LNCaP clone FGC (cell line): Measurements from ENCODE around the gene TCAIM.

Source experiments
- DNase-seq: peaks from one replicate; pipeline ENCODE4 v3.0.0-alpha.2; 2011; ENCODE audit warnings: low read depth
- H3K4me3 ChIP-seq: 2 replicates; pipeline ENCODE4 v1.5.1; 2011; ENCODE audit warnings: mild to moderate bottlenecking, low read depth, low read length, control low read depth
- TF ChIP-seq, protein P1 (sequence below): IDR thresholded peaks from 2 replicates; pipeline ENCODE4 v1.5.1; 2012; ENCODE audit warnings: mild to moderate bottlenecking; ENCODE audit not compliant: control insufficient read depth, insufficient read depth; ENCODE audit errors: extremely low read depth

The TCAIM gene

DNA sequence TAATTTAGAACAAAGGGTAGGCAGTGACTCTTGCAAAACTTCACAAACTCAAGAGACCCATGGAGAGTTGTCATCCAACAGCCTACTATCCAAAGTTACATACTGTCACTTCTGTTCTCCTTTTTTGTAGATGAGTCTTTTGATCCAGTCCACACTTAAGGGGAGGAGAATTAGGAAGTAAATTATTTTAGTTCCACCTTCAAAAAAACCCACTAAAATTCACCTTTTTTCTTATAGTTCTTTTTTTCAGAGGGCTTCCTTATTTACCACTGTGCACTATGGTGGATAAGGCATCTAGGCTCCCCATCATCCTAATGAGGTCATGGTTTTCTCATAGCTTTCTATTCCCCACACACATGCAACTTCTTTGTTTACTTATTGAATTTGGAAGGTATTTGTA is 8.6 kb upstream of the TCAIM start:
- TF ChIP-seq, protein P1, sequence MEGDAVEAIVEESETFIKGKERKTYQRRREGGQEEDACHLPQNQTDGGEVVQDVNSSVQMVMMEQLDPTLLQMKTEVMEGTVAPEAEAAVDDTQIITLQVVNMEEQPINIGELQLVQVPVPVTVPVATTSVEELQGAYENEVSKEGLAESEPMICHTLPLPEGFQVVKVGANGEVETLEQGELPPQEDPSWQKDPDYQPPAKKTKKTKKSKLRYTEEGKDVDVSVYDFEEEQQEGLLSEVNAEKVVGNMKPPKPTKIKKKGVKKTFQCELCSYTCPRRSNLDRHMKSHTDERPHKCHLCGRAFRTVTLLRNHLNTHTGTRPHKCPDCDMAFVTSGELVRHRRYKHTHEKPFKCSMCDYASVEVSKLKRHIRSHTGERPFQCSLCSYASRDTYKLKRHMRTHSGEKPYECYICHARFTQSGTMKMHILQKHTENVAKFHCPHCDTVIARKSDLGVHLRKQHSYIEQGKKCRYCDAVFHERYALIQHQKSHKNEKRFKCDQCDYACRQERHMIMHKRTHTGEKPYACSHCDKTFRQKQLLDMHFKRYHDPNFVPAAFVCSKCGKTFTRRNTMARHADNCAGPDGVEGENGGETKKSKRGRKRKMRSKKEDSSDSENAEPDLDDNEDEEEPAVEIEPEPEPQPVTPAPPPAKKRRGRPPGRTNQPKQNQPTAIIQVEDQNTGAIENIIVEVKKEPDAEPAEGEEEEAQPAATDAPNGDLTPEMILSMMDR = no peak
- DNase-seq = no peak
- H3K4me3 ChIP-seq = no peak overlapping the region

DNA sequence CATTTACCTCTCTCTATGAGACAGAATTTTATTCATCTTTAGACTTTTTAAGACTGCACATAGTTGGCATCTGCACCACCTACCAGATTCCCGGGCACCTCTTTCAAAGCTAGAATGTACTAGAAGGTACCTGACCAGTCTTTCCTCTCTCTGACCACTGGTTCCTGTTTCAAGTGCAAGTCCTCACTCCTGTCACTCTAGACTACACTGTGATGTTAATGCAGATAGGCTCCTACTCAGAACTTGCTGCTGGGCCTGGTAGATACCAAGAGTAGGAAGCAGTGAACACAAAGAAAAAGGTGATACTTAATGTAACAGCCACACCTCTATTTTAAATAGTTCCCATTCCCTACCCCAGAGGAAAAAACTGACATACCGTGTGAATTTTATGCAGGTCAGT is 8.1 kb upstream of the TCAIM start:
- no peak overlapping the region for H3K4me3 ChIP-seq
- TF ChIP-seq, protein P1 = no peak
- no peak for DNase-seq

DNA sequence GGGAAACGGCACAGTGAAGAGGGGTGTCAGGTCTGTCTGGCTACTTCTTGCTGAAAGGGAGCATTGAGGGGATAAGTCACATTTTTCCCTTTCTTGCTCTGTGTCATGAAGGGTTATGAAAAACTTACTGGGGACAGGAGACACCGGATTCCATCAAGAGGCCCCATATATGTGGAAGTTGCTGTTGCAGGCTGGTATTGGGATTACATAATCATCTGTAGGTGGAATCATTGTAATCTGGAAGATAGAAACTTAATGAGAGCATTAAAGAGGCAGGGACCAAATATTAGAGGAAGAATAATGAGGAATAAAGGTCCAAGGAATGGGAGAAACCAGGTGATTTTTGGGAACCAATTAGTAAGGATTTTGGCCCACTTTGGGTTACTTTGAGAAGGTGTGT is 4.2 kb upstream of the TCAIM start:
- no peak overlapping the region for H3K4me3 ChIP-seq
- TF ChIP-seq, protein P1 = no peak
- no peak for DNase-seq

- peak overlapping the region; percentile 79 for H3K4me3 ChIP-seq
- TF ChIP-seq, protein P1 = no peak
- no peak for DNase-seq
These were observed 1.2 kb upstream of the TCAIM start for GRCh38 chr3:44337248-44337785.

DNA sequence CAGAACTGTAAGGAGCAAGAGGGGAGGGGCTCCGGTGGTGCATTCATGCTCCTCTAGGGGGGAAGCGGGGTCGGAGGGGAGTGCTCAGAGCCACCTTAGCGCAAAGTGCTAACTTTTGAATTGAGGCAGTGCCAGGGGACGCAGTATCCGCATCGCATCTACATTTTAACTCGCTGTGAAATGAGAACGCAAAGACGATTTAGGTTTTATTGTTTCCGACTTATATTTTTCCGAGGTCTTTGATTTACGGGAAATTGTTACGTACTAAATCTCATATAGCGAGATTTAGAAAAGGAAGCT is 212 bp downstream of the TCAIM start:
- TF ChIP-seq, protein P1 = no peak
- peak overlapping the region; percentile 79 for H3K4me3 ChIP-seq
- no peak for DNase-seq

- TF ChIP-seq, protein P1 = no peak
- peak overlapping the region; percentile 79 for H3K4me3 ChIP-seq
- DNase-seq = no peak
These were observed 853 bp downstream of the TCAIM start for GRCh38 chr3:44339181-44340057.

DNA sequence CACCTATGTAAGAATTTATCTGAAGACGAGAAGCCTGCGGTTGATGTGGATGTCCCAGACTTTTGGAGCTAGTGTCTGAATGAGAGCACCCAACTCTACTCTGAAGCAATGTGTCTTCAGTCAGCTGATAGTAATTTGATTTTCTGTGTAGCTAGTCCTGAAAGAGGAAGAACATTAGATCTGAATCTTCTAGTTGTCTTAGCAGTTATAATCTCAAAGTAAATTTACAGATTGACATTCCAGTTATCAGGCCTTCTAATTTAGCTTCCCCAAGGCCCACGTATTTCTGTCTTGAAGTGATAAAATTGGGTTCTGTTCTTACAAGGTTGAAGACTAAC is 1.5 kb downstream of the TCAIM start:
- TF ChIP-seq, protein P1 = no peak
- peak overlapping the region; percentile 79 for H3K4me3 ChIP-seq
- no peak for DNase-seq
